HG02973 (cell line): Measurements from ENCODE around the gene NAIF1.
"Not testable (repeated sequence)": the region's sequence is repeated elsewhere in the genome, so short reads cannot be mapped to it uniquely, and the experiment has no call there.

Experiments
- ATAC-seq: cut with Tn5 transposase; IDR thresholded peaks from one replicate; pipeline ENCODE4 v1.9.1; 2021; ENCODE audit warnings: moderate library complexity; ENCODE audit not compliant: unreplicated experiment

Gene NAIF1

DNA sequence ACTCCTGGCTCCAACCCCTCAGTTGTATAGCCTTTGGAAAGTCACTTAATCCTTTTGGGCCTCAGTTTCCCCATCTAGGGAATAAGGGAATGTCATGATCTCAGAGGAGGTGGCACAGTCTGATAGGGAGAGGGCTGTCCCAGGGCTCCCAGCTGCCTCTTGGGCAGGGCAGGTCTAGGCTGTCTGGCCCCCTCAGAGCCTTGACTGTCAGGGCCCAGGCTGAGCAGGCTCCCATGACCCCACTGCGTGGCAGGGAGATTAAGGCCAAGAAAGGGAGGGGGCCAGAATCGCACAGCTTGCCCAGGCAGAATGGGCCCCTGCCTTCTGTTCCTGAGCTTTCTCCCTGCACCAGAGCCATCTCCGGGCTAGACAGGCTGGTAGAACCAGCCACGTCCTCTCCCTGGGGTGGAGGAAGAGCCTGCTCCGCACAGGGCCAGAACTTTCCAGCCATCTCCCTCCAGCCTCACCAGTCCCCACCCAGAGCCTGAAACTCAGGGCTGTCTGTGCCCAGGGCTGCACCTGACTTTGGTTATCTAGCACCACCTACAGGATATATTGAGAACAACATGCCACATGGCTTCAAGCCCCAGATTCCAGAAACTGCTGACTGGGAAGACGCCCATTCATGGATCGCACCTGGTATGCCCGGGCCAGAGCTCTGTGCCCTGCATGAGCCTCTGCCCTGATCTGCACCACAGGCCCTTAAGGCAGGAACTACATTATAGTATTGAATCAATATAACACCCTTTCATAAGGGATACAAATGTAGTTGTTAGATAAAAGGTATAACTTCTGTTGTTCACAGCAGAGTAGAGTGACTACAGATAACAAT is 32.1 kb downstream of the NAIF1 start:
- ATAC-seq: no peak

DNA sequence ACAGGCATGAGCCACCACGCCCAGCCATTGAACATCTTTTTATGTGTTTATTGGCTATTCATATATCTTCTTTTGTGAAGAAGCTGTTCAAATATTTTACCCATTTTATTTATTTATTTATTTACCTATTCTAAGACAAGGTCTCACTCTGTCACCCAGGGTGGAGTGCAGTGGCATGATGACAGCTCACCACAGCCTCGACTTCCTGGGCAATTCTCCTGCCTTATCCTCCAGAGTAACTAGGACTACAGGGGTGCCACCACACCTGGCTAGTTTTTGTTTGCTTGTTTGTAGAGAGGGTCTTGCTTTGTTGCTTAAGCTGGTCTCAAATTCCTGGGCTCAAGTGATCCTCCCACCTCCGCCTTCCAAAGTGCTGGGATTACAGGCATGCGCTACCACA is 33.5 kb downstream of the NAIF1 start:
- ATAC-seq: no peak

DNA sequence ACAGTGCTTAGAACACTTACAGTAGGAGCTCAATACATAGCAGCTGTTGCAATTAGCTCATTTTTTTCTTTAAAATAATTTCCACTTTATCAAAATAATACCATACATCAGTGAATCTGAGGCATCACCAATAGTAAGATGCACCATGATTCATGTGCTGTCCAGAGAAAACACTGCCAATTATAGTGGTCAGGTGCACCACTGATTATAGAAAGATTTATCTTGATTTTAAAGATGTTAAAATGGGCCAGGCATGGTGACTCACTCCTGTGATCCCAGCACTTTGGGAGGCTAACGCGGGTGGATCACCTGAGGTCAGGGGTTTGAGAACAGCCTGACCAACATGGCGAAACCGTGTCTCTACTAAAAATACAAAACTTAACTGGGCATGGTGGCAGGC is 39.4 kb downstream of the NAIF1 start:
- no peak for ATAC-seq

DNA sequence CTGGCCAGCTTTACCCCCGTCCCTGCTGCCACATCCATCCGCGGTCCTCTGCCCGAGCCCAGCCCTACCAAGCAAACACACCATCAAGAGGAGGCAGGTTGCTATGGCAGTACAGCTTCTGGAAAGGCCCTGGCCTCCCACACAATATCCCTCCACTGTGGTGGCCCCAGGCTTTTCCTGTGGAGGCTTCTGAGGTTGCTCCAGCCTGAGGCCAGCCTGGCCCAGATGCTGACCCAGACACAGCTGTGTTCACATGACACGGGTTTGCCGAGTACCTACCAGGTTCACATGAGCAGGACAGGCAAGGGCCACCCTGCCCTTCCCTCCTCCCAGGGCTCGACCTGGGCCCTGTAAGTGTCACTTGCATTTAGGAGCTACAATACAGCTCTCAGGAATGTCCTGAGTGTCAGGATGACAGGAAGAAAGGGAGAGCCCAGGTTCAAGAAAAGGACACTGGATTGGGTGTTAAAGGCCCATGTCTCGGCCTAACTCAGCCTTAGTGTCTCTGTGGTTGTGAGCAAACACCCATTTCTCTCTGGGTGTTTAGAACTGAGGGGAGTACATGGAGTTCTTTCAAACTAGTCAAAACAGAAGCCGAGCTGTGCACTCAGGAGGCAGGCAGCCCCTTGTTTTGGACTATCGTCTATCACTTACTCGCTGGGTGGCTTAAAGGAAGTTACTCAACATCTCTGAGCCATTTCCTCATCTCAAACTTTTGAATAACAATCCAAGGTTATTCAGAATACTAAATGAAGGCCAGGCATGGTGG is 40.2 kb downstream of the NAIF1 start:
- no peak for ATAC-seq

DNA sequence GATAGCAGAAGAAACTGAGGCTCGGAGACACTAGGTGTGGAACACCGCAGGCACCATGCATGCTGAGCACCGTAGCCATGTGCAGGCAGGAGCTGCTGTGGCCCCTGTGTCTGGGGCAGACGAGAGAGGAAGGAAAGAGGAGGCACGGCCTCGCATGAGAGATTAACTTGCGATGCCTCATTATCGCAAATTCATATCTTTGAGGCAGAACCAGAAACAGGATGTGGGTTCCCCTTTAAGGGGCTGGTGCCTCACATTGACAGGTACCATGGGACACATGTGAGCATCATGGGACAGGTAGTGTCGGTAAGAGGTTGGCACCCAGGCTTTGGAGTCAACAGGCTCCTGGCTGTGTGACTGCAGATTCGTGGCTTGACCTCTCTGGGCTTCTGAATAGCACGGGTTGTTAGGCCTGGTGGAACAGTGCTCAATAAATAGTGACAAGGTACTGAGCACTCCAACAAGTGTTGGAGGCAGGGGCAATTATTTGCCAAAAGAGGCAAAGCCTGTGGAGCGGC is 40.8 kb downstream of the NAIF1 start:
- no peak for ATAC-seq

DNA sequence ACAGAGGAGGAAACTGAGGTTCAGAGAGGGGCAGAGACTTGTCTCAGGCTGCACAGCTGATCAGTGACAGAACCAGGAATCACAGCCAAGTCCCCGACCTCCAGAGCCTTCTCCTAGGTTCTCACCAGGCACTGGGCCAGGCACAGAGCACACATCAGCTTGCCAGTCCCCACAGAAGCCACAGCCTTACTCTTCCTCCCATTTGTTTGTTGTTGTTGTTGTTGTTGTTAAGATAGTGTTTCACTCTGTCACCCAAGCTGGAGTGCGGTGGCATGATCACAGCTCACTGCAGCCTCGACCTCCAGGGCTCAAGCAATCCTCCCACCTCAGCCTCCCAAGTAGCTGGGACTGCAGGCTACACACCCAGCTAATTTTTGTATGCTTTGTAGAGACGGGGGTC is 41.4 kb downstream of the NAIF1 start:
- no peak for ATAC-seq

DNA sequence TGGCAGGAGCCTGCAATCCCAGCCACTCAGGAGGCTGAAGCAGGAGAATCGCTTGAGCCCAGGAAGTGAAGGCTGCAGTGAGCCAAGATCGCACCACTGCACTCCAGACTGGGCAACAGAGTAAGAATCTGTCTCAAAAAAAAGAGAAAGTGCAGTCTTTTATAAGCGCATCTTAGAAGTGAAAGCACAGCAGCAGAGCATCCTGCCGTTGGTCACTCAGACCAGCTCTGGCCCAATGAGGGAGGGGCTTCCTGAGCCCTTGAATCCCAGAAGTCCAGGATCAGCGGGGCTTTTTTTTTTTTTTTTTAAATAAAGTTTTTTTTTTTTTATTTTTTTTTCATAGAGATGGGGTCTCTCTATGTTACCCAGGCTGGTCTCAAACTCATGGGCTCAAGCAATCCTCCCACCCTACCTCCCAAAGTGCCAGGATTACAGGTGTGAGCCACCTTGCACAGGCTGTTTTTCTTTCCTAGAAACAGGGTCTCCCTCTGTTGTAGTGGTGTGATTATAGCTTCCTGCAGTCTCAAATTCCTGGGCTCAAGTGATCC is 42.3 kb downstream of the NAIF1 start:
- no peak for ATAC-seq

DNA sequence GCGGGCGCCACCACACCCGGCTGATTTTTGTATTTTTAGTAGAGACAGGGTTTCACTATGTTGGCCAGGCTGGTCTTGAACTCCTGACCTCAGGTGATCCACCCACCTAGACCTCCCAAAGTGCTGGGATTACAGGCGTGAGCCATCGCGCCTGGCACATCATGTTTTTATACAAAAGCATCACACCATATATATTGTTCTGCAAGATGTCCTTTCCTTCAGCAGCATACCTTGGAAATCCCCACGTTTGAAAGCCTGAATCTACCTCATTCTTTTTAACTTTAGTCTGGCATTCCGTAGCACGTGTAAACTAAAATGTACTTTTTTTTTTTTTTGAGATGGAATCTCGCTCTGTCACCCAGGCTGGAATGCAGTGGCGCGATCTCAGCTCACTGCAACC is 43.4 kb downstream of the NAIF1 start:
- ATAC-seq: not testable (repeated sequence)

DNA sequence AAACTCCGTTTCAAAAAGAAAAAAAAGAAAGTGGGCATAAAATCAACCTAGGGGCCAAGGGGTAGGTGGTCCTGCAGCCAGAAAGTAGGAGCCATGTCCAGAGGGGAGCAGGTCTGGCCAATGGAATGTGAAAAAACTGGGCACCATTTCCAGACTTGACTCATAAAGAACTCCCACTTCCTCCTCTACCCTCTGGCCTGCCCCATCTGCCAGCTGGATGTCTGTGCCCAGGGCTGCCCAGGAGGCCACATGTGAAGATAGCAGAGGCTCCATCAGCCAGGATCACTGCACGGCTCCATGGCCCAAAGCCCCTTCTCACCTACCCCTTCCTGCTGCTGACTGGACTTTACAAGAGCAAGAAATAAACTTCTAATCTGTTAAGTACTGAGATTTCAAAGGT is 44.2 kb downstream of the NAIF1 start:
- no peak for ATAC-seq

DNA sequence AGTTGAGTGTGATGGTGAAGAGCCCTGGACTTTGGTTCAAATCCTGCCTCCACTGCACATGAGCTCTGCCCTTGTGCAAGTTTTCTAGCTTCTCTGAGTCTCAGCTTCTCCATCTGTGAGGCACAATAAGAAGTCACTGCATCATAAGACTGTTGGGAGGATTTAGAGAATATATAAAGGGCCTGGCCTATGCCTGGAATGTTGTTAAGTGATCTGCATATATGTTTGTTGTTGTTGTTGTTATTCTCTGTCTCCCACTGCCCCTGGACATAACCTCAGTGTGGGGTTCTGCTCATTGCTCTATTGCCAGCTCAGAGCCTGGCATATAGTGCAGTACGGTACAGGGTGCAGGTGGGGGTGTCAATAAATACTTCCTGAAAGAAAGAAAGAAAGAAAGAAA is 46.0 kb downstream of the NAIF1 start:
- ATAC-seq: no peak

DNA sequence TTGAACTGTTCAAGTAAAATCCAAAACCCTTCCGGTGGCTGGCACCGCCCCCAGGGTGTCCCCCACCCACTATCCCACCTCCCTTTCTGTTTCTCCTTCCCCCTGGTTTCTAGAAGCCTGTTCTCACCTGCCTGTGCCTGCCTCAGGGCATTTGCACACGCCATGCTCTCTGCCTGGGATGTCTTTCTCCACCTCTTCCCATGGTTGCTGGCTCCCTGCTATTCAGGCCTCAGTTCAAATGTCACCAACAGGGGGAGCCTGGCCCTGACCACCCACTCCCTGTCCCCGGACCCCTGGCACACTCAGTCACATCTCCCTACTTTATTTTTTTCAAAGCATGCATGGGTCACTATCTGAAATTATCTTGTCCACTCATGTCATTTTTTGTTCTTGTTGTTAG is 46.4 kb downstream of the NAIF1 start:
- no peak for ATAC-seq

DNA sequence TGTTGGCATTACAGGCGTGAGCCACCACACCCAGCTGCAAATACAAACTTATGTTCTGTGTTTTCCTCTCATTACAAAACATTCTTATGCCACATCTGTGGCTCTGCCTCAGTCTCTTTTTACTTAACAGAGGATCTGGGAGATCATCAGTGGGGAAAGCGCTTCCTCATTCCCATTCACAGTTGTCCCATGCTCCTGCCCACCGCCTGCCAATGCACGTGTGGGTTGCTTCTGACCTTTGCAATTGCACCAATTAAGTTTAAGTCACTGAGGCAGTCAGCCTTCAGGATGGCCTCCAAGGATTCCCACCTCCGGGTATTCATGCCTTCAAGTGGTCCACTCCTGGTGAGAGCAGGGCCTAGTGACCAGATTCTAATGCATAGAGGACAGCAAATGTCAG is 51.4 kb downstream of the NAIF1 start:
- no peak for ATAC-seq
